Activated CD4-positive, alpha-beta T cell treated with anti-CD3 and anti-CD28 coated beads for 36 hours (primary cell): ENCODE results near the gene ITGB4. TPM values are rescaled to one million over a fixed set of nuclear protein-coding genes. Genes with fewer than 3 reads are reported as not detected.

ENCODE experiments used
- ATAC-seq: fragments of 200-7000 bp; cut with Tn5 transposase; one replicate; pipeline ENCODE4 v1.10.0; 2021; ENCODE audit warnings: mild to moderate bottlenecking, moderate library complexity
- CTCF ChIA-PET: fragments of 350-600 bp; sonication (Branson Sonifier 250); formaldehyde crosslinking; loops from one replicate; lab custom pipeline; 2021; ENCODE audit warnings: antibody characterized with exemption; lab: Charles Lee
- POLR2A ChIA-PET: fragments of 350-600 bp; sonication (Branson Sonifier 250); formaldehyde crosslinking; loops from one replicate; lab custom pipeline; 2021; ENCODE audit warnings: antibody characterized with exemption, inconsistent platforms; lab: Charles Lee
- DNase-seq: peaks from one replicate; pipeline ENCODE4 v3.0.0-alpha.2; 2020
- H3K27ac Mint-ChIP-seq: one replicate; pipeline ENCODE4 v1.8.0; 2021; ENCODE audit warnings: mixed read lengths
- H3K27me3 Mint-ChIP-seq: one replicate; pipeline ENCODE4 v1.8.0; 2021; ENCODE audit warnings: mixed read lengths
- H3K36me3 Mint-ChIP-seq: one replicate; pipeline ENCODE4 v1.8.0; 2021; ENCODE audit warnings: low read depth, mixed read lengths
- H3K4me1 Mint-ChIP-seq: one replicate; pipeline ENCODE4 v1.8.0; 2021; ENCODE audit warnings: mixed read lengths
- H3K4me3 Mint-ChIP-seq: one replicate; pipeline ENCODE4 v1.8.0; 2021; ENCODE audit warnings: mild to moderate bottlenecking, moderate library complexity, mixed read lengths
- H3K9me3 Mint-ChIP-seq: one replicate; pipeline ENCODE4 v1.8.0; 2021; ENCODE audit warnings: low read depth, mixed read lengths
- intact Hi-C, 2 experiments: fragments of 100-400 bp; cut with DNase I in 1 of 2; cut with micrococcal nuclease in 1 of 2; formaldehyde crosslinking; loops; one replicate each; pipeline versions ENCODE4 v1.14.2 to v1.15.1; 2022 to 2024; cut with DNase I, micrococcal nuclease
- total RNA-seq, 2 experiments: library from RNA; stranded (reverse); gene quantifications; one replicate each; pipeline ENCODE4 v1.2.3, GENCODE V29; 2021

The ITGB4 gene
- total RNA-seq, 2 experiments from 2014 or later = 0.62 to 1.5 TPM

GRCh38 chr17:75762513-75763268 is 41.4 kb downstream of the ITGB4 start:
- no peaks in the 10 kb centered on the region for H3K27me3 Mint-ChIP-seq
- CTCF ChIA-PET = interaction anchor here (0.6 to 7.8 kb wide), 11 partner anchors 8 to 244 kb away, joined by 3 to 76 read pairs (median 5); partner anchors contain the start of gene SMIM5
- DNase-seq (no peak), ATAC-seq (no peak)
- peaks cover 3% of the 10 kb centered on the region for H3K4me1 Mint-ChIP-seq
- no peaks in the 10 kb centered on the region for H3K9me3 Mint-ChIP-seq
- POLR2A ChIA-PET = interaction anchor here (1.6 to 6.1 kb wide), 2 partner anchors 12 to 68 kb away, joined by 3 to 79 read pairs; no protein-coding TSS in a partner anchor
- intact Hi-C loops = loop anchor here in 1 of 2 experiments (5.0 kb wide), 1 partner anchor 245 kb away; no protein-coding TSS in a partner anchor
- peak overlapping the region; percentile 26 for H3K4me3 Mint-ChIP-seq
- H3K27ac Mint-ChIP-seq = no peak overlapping the region
- peaks cover 5% of the 10 kb centered on the region for H3K36me3 Mint-ChIP-seq

GRCh38 chr17:75763269-75763607 is 42.0 kb downstream of the ITGB4 start:
- Mint-ChIP-seq H3K36me3 (peaks cover 5% of the 10 kb centered on the region), H3K4me1 (peaks cover 3% of the 10 kb centered on the region), H3K4me3 (peak overlapping the region; percentile 26), H3K9me3 (no peaks in the 10 kb centered on the region), H3K27ac (no peak overlapping the region), H3K27me3 (no peaks in the 10 kb centered on the region)
- ATAC-seq (no peak), DNase-seq (no peak)
- intact Hi-C loops = loop anchor here in 1 of 2 experiments (5.0 kb wide), 1 partner anchor 244 kb away; no protein-coding TSS in a partner anchor
- POLR2A ChIA-PET = interaction anchor here (0.6 to 6.1 kb wide), 4 partner anchors 12 to 67 kb away, joined by 3 to 79 read pairs (median 5); a partner anchor contains a TSS
- CTCF ChIA-PET = interaction anchor here (0.8 to 7.8 kb wide), 9 partner anchors 10 to 130 kb away, joined by 3 to 76 read pairs (median 8); partner anchors contain the start of gene SMIM5

GRCh38 chr17:75763613-75764416 is 42.6 kb downstream of the ITGB4 start:
- ChIA-PET POLR2A (interaction anchor here (0.6 to 6.1 kb wide), 4 partner anchors 11 to 66 kb away, joined by 3 to 79 read pairs (median 5); a partner anchor contains a TSS), CTCF (interaction anchor here (0.7 to 7.8 kb wide), 12 partner anchors 9 to 131 kb away, joined by 3 to 76 read pairs (median 7); partner anchors contain the start of gene SMIM5)
- Mint-ChIP-seq H3K27me3 (no peaks in the 10 kb centered on the region), H3K4me3 (peak overlapping the region; percentile 80), H3K9me3 (no peaks in the 10 kb centered on the region), H3K27ac (peak overlapping the region; percentile 58), H3K4me1 (peaks cover 3% of the 10 kb centered on the region), H3K36me3 (peaks cover 5% of the 10 kb centered on the region)
- no peak for ATAC-seq
- no peak for DNase-seq
- intact Hi-C loops = loop anchor here (1.0 to 5.0 kb wide), 2 partner anchors 63 to 243 kb away; no protein-coding TSS in a partner anchor

- peak overlapping the region; percentile 83 for H3K27ac Mint-ChIP-seq
- CTCF ChIA-PET = interaction anchor here (0.7 to 7.8 kb wide), 14 partner anchors 11 to 92 kb away, joined by 3 to 76 read pairs (median 7); a partner anchor contains a TSS
- peaks cover 3% of the 10 kb centered on the region for H3K4me1 Mint-ChIP-seq
- DNase-seq = no peak
- ATAC-seq = no peak
- H3K9me3 Mint-ChIP-seq = no peaks in the 10 kb centered on the region
- intact Hi-C loops = loop anchor here (1.0 to 5.0 kb wide), 2 partner anchors 63 to 243 kb away; no protein-coding TSS in a partner anchor
- no peaks in the 10 kb centered on the region for H3K27me3 Mint-ChIP-seq
- peaks cover 5% of the 10 kb centered on the region for H3K36me3 Mint-ChIP-seq
- peak overlapping the region; percentile 80 for H3K4me3 Mint-ChIP-seq
- POLR2A ChIA-PET = interaction anchor here (1.0 to 6.1 kb wide), 3 partner anchors 11 to 15 kb away, joined by 4 to 79 read pairs (median 7); a partner anchor contains a TSS
Observed at GRCh38 chr17:75764417-75764710, 43.1 kb downstream of the ITGB4 start.

GRCh38 chr17:75764711-75765421 is 43.6 kb downstream of the ITGB4 start, which contains the start of gene GALK1:
GALK1 (minus strand) TSS chr17:75765192; CDS start chr17:75765136, 56 bp downstream.
- intact Hi-C loops = loop anchor here (1.0 to 5.0 kb wide), 5 partner anchors 14 to 242 kb away; partner anchors contain the start of gene WBP2 (in 1 of the 2)
- peak; percentile 90 for DNase-seq
- Mint-ChIP-seq H3K4me1 (peaks cover 3% of the 10 kb centered on the region), H3K27me3 (no peaks in the 10 kb centered on the region), H3K4me3 (peak within 1 kb of the TSS; percentile 80), H3K9me3 (no peaks in the 10 kb centered on the region), H3K27ac (peak within 1 kb of the TSS; percentile 83), H3K36me3 (peaks cover 5% of the 10 kb centered on the region)
- ATAC-seq = peak; percentile 95
- CTCF ChIA-PET = interaction anchor here (0.5 to 7.8 kb wide), 21 partner anchors 9 to 249 kb away, joined by 3 to 76 read pairs (median 5); a partner anchor contains a TSS
- POLR2A ChIA-PET = interaction anchor here (0.6 to 6.1 kb wide), 8 partner anchors 10 to 90 kb away, joined by 3 to 79 read pairs (median 6); partner anchors contain the start of gene WBP2

- POLR2A ChIA-PET = interaction anchor here (1.1 to 6.1 kb wide), 4 partner anchors 9 to 20 kb away, joined by 3 to 79 read pairs (median 8); a partner anchor contains a TSS
- DNase-seq (no peak), ATAC-seq (no peak)
- H3K36me3 Mint-ChIP-seq = peaks cover 5% of the 10 kb centered on the region
- H3K4me1 Mint-ChIP-seq = peaks cover 3% of the 10 kb centered on the region
- no peak overlapping the region for H3K27ac Mint-ChIP-seq
- H3K9me3 Mint-ChIP-seq = no peaks in the 10 kb centered on the region
- no peaks in the 10 kb centered on the region for H3K27me3 Mint-ChIP-seq
- CTCF ChIA-PET = interaction anchor here (0.6 to 7.8 kb wide), 16 partner anchors 10 to 95 kb away, joined by 3 to 76 read pairs (median 5); partner anchors contain the start of gene WBP2
- intact Hi-C loops = loop anchor here in 1 of 2 experiments (1.0 kb wide), 3 partner anchors 13 to 131 kb away; partner anchors contain the start of gene WBP2
- H3K4me3 Mint-ChIP-seq = peak overlapping the region; percentile 11
Observed at GRCh38 chr17:75765981-75766380, 44.7 kb downstream of the ITGB4 start.

- Mint-ChIP-seq H3K4me3 (no peak overlapping the region), H3K27me3 (no peaks in the 10 kb centered on the region), H3K9me3 (no peaks in the 10 kb centered on the region), H3K27ac (no peak overlapping the region), H3K36me3 (peaks cover 1% of the 10 kb centered on the region), H3K4me1 (peaks cover 3% of the 10 kb centered on the region)
- ChIA-PET CTCF (no interaction called here), POLR2A (interaction anchor here (1.3 kb wide), 1 partner anchor 9 kb away, joined by 18 read pairs; no protein-coding TSS in a partner anchor)
- DNase-seq (no peak), ATAC-seq (no peak)
- intact Hi-C loops = no loop called here
Observed at GRCh38 chr17:75767881-75768280, 46.6 kb downstream of the ITGB4 start.

GRCh38 chr17:75769536-75769935 is 48.3 kb downstream of the ITGB4 start:
- DNase-seq (no peak), ATAC-seq (no peak)
- POLR2A ChIA-PET = interaction anchor here (0.9 kb wide), 1 partner anchor 11 kb away, joined by 4 read pairs; no protein-coding TSS in a partner anchor
- H3K9me3 Mint-ChIP-seq = no peaks in the 10 kb centered on the region
- H3K27me3 Mint-ChIP-seq = no peaks in the 10 kb centered on the region
- H3K4me1 Mint-ChIP-seq = no peaks in the 10 kb centered on the region
- CTCF ChIA-PET = interaction anchor here (0.6 to 1.8 kb wide), 4 partner anchors 10 to 226 kb away, joined by 3 to 7 read pairs (median 4); no protein-coding TSS in a partner anchor
- H3K27ac Mint-ChIP-seq = no peak overlapping the region
- H3K36me3 Mint-ChIP-seq = no peaks in the 10 kb centered on the region
- no peak overlapping the region for H3K4me3 Mint-ChIP-seq
- intact Hi-C loops = no loop called here

GRCh38 chr17:75771334-75772281 is 50.3 kb downstream of the ITGB4 start:
- Mint-ChIP-seq H3K4me3 (no peak overlapping the region), H3K36me3 (peaks cover 17% of the 10 kb centered on the region), H3K4me1 (peaks cover 12% of the 10 kb centered on the region), H3K9me3 (no peaks in the 10 kb centered on the region), H3K27me3 (no peaks in the 10 kb centered on the region), H3K27ac (peak overlapping the region; percentile 38)
- DNase-seq (no peak), ATAC-seq (no peak)
- ChIA-PET POLR2A (interaction anchor here (5.8 kb wide), 1 partner anchor 8 kb away, joined by 79 read pairs; the partner anchor contains the start of gene GALK1), CTCF (interaction anchor here (0.6 to 3.8 kb wide), 3 partner anchors 10 to 26 kb away, joined by 3 to 11 read pairs (median 4); no protein-coding TSS in a partner anchor)
- intact Hi-C loops = no loop called here
